ENCODE results near the gene CC2D1A. TPM values are rescaled to one million over a fixed set of nuclear protein-coding genes. Genes with fewer than 3 reads are reported as not detected.

CC2D1A gene
- total RNA-seq, 2 experiments from 2014 or later, result 23.3 to 44.0 TPM

DNA sequence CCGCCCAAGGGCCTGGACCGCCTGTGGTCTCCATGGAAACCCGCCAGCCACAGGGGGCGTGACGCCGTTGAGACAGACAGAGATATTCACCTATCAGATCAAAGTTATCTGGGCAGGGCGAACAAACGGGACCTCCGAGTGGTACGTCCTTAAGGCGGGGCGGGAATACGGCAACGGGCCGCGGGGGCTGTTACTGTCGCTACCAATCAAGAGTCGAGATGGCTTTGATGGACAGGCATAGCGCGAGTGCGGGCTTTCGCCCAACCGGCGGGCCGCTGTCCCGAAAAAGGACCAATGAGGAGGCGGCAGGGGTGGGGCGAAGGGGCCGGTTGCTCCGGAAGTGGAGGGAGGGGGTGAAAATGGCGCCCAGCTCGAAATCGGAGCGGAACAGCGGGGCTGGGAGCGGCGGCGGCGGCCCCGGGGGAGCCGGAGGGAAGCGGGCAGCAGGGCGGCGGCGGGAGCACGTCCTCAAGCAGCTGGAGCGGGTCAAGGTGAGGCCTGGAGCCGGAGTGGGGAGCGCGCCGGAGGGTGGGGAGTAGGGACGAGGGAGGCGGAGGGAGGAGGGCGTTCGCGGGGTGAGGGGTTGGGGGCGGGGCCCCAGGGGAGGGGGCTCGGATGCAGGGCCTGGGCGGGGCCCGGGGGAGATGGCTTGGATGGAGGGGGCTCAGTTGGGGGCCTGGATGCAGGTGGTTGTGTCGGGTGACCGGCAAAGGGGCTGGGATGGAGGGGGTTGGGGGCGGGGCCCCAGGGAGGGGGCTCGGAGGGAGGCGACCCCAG lies 46.3 kb downstream of the CC2D1A start, which contains the start of gene DCAF15:
Gene DCAF15, plus strand, starts transcription at position 356 of the 777 bp plus-strand sequence. Its CDS starts 4 bp downstream, at position 360.
- Histone ChIP-seq H3K79me2 (ENCODE audit: insufficient read depth, low read depth, low read length) (peaks cover 16% of the 10 kb centered on the region), H3K36me3 (ENCODE audit: insufficient read depth, low read length) (peaks cover 33% of the 10 kb centered on the region), H3K4me3 (ENCODE audit: low read depth, low read length, poor library complexity, severe bottlenecking) (peak within 1 kb of the TSS; percentile 85), H4K20me1 (ENCODE audit: insufficient read depth, low read length) (no peaks in the 10 kb centered on the region), H3K9me3 (ENCODE audit: low read length) (no peaks in the 10 kb centered on the region), H2AFZ (ENCODE audit: low read length) (peak within 1 kb of the TSS; percentile 83), H3K4me2 (ENCODE audit: low read length) (peak within 1 kb of the TSS; percentile 84), H3K4me1 (ENCODE audit: insufficient read depth, low read length, poor library complexity, severe bottlenecking) (peaks cover 16% of the 10 kb centered on the region), H3K27ac (ENCODE audit: low read depth, low read length, poor library complexity, severe bottlenecking) (peak within 1 kb of the TSS; percentile 41), H3K9me2 (ENCODE audit: insufficient read depth, low read length) (no peaks in the 10 kb centered on the region)
- no TSS peak for BruUV-seq (replicated peaks)
- TF ChIP-seq EZH2phosphoT487 (IDR thresholded peaks at IDR 0.05; ENCODE audit: borderline replicate concordance, low read depth, low read length), result no peak
- TF ChIP-seq, protein P1, sequence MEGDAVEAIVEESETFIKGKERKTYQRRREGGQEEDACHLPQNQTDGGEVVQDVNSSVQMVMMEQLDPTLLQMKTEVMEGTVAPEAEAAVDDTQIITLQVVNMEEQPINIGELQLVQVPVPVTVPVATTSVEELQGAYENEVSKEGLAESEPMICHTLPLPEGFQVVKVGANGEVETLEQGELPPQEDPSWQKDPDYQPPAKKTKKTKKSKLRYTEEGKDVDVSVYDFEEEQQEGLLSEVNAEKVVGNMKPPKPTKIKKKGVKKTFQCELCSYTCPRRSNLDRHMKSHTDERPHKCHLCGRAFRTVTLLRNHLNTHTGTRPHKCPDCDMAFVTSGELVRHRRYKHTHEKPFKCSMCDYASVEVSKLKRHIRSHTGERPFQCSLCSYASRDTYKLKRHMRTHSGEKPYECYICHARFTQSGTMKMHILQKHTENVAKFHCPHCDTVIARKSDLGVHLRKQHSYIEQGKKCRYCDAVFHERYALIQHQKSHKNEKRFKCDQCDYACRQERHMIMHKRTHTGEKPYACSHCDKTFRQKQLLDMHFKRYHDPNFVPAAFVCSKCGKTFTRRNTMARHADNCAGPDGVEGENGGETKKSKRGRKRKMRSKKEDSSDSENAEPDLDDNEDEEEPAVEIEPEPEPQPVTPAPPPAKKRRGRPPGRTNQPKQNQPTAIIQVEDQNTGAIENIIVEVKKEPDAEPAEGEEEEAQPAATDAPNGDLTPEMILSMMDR (conservative IDR thresholded peaks at IDR 0.05; ENCODE audit: low read length), result no peak
- CTCF ChIA-PET (ENCODE audit: unreplicated experiment), result no interaction called here
- POLR2A ChIA-PET, result interaction anchor here (0.5 to 1.7 kb wide), 5 partner anchors 34 to 537 kb away, joined by 3 to 6 read pairs (median 3); partner anchors contain the start of gene RFX1
- intact Hi-C loops (cut with micrococcal nuclease; ENCODE audit: unreplicated experiment), result loop anchor here (1.0 to 5.0 kb wide), 4 partner anchors 32 to 80 kb away; partner anchors contain the start of genes IL27RA and RFX1
- DNase-seq (ENCODE audit: low spot score), result peak; percentile 100

GRCh38 chr19:13952931-13953531 lies 47.0 kb downstream of the CC2D1A start:
- Histone ChIP-seq H2AFZ (ENCODE audit: low read length) (no peak overlapping the region), H3K4me2 (ENCODE audit: low read length) (peak overlapping the region; percentile 81), H3K9me2 (ENCODE audit: insufficient read depth, low read length) (no peaks in the 10 kb centered on the region), H3K27ac (ENCODE audit: low read depth, low read length, poor library complexity, severe bottlenecking) (peak overlapping the region; percentile 2), H4K20me1 (ENCODE audit: insufficient read depth, low read length) (no peaks in the 10 kb centered on the region), H3K4me1 (ENCODE audit: insufficient read depth, low read length, poor library complexity, severe bottlenecking) (peaks cover 16% of the 10 kb centered on the region), H3K79me2 (ENCODE audit: insufficient read depth, low read depth, low read length) (peaks cover 16% of the 10 kb centered on the region), H3K36me3 (ENCODE audit: insufficient read depth, low read length) (peaks cover 39% of the 10 kb centered on the region), H3K4me3 (ENCODE audit: low read depth, low read length, poor library complexity, severe bottlenecking) (peak overlapping the region; percentile 85), H3K9me3 (ENCODE audit: low read length) (no peaks in the 10 kb centered on the region)
- no peak for TF ChIP-seq EZH2phosphoT487 (IDR thresholded peaks at IDR 0.05; ENCODE audit: borderline replicate concordance, low read depth, low read length)
- TF ChIP-seq, protein P1 (conservative IDR thresholded peaks at IDR 0.05; ENCODE audit: low read length), result no peak
- peak; percentile 23 for DNase-seq (ENCODE audit: low spot score)
- BruUV-seq (replicated peaks), result no TSS peak
- intact Hi-C loops (cut with micrococcal nuclease; ENCODE audit: unreplicated experiment), result loop anchor here (1.0 to 5.0 kb wide), 4 partner anchors 32 to 79 kb away; partner anchors contain the start of genes IL27RA and RFX1
- POLR2A ChIA-PET, result interaction anchor here (0.8 to 1.7 kb wide), 5 partner anchors 24 to 69 kb away, joined by 3 to 6 read pairs (median 4); partner anchors contain the start of gene RFX1
- CTCF ChIA-PET (ENCODE audit: unreplicated experiment), result interaction anchor here (0.7 kb wide), 1 partner anchor 106 kb away, joined by 3 read pairs; no protein-coding TSS in a partner anchor

Measured in OCI-LY7 (cell line).